Esophagus muscularis mucosa (tissue), 3 donors: ENCODE measurements around the gene FCER2.

ENCODE experiments used
- POLR2A ChIP-seq: fragments of 450-650 bp; IDR thresholded peaks from one replicate; pipeline ENCODE4 v1.6.1; 2017; ENCODE audit warnings: antibody characterized with exemption, moderate library complexity, mild to moderate bottlenecking, low read depth
- TF ChIP-seq, protein P1 (sequence below), 3 experiments: fragments of 200-600 bp in 2 of 3; fragments of 450-650 bp in 1 of 3; sonication (generic) in 2 of 3; IDR thresholded peaks; one replicate each; pipeline ENCODE4 v1.5.1; 2017 to 2019; ENCODE audit warnings: antibody characterized with exemption in 3 of 3, mild to moderate bottlenecking in 2 of 3, moderate library complexity in 1 of 3

DNA sequence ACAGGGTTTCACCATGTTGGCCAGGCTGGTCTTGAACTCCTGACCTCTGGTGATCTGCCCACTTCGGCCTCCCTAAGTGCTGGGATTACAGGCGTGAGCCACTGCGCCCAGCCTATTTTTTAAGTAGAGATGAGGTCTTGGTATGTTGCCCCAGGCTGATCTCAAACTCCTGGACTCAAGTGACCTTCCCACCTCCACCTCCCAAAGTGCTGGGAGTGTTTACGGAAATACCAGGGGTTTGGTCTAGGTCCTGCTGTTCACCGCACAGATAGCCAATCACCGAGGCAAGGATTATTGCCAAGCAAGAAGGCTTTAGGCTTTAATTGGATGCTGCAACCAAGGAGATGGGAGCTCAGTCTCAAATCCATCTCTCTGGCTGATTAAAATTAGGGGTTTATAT lies 18.4 kb upstream of the FCER2 start:
- TF ChIP-seq, protein P1, sequence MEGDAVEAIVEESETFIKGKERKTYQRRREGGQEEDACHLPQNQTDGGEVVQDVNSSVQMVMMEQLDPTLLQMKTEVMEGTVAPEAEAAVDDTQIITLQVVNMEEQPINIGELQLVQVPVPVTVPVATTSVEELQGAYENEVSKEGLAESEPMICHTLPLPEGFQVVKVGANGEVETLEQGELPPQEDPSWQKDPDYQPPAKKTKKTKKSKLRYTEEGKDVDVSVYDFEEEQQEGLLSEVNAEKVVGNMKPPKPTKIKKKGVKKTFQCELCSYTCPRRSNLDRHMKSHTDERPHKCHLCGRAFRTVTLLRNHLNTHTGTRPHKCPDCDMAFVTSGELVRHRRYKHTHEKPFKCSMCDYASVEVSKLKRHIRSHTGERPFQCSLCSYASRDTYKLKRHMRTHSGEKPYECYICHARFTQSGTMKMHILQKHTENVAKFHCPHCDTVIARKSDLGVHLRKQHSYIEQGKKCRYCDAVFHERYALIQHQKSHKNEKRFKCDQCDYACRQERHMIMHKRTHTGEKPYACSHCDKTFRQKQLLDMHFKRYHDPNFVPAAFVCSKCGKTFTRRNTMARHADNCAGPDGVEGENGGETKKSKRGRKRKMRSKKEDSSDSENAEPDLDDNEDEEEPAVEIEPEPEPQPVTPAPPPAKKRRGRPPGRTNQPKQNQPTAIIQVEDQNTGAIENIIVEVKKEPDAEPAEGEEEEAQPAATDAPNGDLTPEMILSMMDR (IDR thresholded peaks at IDR 0.05) = no peak
- TF ChIP-seq POLR2A = no peak
